Activated CD4-positive, alpha-beta T cell treated with anti-CD3 and anti-CD28 coated beads, Interleukin-2, Interleukin-6, amounts not matched to agents 100 ng/mL and 50 ng/mL, durations not matched to agents 16 hours and 8 hours (primary cell): ENCODE measurements around the gene ARHGEF6.
"Not testable (repeated sequence)": the region's sequence is repeated elsewhere in the genome, so short reads cannot be mapped to it uniquely, and the experiment has no call there.

Source experiments
- DNase-seq: peaks from one replicate; pipeline ENCODE4 v3.0.0-alpha.2; 2020

The ARHGEF6 gene

DNA sequence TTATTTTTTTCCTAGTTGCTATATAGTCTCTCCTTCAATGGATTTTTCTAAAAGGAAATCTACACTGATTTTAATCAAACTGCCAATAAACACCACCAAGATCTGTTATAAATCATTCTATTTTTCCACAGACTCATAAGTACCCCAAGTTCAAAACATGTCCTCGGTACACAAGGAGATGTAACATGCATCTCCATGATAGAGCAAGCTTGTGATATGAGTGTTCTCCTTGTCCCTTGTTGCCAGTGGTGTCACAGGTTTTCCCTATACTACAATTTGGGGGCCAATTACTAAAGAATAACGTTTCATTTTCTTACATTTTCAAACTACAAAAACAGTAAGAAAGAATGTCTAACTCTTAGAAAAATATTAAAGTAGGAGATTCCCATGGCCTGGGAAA, 491 bp downstream of the ARHGEF6 start:
- DNase-seq: peak; percentile 31

DNA sequence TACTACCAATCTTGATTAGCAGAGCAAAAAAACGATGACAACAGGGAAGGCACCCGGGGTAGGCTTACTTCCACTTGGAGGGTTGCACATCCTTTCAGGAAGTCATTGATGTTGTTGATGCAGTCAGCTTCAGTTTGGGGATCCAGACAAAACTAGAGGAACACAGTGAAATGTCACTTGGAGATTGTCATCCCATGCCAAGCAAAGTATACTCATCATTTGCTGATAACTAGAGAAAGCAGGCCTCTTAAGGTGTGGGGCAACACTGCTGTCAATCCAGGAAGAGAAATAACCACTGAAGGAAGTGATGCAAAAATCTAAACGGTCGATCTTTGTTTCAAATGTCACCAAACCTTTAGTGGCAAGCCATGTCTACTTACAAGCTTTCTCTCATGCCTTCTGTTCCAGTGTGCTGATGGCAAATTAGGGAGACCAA, 1.4 kb downstream of the ARHGEF6 start:
- peak; percentile 69 for DNase-seq

DNA sequence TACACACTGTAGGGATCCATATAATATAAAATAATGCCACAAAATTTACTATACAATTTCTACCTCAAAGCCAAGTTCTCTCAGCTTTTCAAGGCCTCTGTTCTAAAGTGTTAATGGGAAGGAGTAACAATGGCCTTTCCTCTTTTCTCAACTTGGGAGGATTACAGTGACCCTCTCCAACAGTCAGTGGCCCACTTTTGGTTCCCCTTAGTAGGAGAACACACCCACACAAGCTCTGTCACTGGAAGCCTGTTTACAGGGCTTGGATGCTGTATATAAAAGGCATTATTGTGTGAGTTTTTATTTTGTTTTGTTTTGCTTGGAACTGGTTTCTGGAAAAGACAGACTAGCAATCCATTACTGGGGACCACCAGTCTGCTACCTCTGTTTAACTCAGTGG, 1.8 kb downstream of the ARHGEF6 start:
- DNase-seq: no peak

DNA sequence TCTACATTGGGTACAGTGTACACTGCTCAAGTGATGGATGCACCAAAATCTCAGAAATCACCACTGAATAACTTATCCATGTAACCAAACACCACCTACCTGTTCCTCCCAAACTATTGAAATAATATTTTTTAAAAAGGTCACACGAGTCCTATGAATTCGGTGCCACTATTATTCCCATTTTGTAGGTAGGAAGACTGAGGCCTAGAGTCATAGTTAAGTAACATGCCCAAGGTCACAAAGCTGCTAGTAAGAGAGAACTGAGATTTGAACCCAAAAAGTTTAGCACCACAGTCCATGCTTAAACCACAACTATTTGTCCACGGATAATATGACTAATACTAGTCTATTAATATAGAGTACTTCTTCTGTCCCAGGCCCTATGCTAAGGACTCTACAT, 2.7 kb downstream of the ARHGEF6 start:
- no peak for DNase-seq

DNA sequence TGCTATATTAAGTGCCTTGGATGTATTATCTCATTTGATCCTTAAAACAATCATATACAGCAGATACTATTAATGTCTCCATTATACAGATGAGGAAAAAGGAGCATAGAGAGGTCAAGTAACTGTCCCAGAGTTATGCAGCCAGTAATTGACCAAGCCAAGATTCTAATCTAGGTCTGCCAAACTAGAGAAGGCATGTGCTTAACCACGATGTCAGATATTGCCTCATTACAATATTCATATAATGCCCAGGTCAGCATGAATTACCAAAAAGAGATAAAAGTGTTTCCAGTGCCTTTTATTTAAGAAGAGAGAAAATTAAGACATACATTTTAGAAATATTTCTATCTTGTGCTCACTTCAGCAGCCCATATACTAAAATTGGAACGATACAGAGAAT, 7.1 kb downstream of the ARHGEF6 start:
- no peak for DNase-seq

DNA sequence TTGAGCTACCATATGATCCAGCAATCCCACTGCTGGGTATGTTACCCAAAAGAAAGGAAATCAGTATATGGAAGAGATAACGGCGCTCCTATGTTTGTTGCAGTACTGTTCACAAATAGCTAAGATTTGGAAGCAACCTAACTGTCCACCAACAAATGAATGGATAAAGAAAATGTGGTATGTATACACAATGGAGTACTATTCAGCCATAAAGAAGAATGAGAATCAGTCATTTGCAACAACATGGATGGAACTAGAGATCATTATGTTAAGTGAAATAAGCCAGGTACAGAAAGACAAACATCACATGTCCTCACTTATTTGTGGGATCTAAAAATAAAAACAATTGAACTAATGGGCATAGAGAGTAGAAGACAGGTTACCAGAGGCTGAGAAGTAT, 8.9 kb downstream of the ARHGEF6 start:
- DNase-seq: not testable (repeated sequence)

DNA sequence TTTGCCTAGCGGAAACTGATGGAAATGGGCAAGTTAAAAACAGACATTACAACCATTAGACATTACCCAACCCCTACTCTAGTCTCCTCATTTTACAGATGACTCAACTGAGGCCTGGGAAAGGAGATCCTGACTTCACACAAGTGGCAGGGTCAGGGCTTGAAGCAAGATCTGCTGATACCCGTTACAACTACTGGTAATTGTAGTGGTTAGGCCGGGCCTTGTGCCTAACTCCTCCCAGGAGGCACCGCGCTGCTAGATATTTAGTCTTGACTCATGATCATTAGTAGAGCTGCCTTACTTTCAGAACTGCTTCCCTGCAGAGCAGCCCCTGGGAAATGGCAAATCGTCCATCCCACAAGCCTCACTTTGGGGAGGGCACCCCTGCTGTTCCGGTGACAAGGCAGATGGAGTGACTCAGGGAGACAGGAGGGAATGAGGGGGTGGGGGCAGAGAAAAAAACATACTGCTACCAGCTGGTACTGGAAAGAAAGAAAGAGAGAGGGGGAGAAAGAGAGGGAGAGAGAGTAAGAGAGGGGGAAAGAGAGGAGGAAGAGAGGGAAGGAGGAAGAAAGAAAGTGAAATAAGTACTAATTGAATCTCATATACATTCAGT, 12.2 kb downstream of the ARHGEF6 start:
- peak; percentile 79 for DNase-seq

DNA sequence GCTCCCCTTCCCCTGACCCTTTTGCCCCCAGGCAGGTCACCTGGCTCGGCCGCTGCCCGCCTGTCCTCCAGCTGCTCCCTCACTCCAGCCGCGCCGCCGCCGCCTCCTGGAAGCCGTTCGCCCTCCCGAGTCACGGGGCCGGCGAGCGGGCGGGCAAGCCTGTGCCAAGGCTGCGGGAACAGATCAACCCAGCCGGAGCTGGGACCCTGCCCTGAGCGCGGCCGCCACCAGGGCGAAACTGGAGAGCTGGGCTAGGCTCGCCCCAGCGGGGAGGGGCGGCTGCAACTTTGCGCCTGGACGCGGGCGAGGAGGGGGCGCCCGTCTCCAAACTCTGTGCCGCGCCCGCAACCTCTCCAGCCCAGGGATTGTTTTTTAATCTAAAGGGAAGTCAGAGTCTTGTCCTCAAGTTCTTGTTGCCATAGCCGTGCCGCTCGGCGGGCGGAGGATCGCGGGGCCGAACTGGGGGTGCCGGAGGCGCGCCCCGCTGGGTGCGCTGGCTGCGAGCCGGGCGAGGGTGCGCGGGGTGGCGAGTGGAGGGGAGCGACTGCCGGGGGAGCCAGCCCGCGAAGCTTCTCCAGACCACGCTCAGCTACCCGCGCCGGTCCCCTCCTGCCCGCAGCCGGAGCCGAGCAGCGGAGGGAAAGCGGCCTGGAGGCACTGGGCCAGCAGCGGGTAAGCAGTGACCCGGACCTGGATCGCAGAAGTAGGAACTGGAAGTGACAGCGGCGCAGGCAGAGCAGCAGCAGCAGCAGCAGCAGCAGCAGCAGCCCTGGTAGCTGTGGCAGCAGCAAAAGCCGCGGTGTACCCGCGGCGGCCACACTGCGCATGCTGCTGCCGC, 13.4 kb downstream of the ARHGEF6 start:
- DNase-seq: peak; percentile 56

DNA sequence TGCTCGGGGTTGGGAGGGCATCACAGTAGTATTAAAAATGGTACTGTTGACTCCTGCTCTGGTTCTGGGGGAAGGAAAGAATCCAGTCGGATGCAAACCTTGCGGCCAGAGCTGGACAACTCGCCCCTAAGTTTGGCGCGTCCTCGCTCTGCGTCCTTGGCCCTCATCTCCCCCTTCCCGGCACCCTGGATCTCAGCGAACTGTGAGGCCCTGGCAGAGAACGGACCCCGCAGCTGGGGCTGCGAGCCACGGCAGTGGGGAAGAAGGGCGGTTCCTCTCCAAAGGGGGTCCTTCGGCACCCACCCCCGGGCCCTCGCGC, 14.0 kb downstream of the ARHGEF6 start:
- DNase-seq: no peak

DNA sequence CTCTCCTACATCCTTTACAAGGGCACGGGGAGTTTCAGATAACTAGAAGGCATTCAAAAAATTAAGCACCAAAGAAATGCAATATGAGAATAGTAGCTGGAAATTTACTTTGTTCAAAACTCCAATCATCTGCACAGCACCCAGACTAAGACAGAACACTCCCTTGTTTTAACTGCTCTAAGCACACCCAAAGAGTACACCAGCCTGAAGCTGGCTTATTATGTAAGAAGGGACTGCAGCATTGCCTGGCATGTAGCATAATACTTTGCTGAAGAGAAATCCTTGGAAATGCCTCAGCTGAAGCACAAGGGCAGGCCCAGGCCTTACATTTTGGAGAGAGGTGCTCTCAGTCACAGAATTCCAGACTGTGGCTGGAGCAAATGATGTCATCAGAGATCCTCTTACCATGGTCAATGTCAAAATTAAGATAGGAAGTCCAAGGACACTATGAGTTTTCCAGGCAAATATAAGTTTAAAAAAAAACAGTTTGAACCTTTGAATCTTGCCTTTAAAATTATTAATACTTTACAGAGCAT, 14.8 kb downstream of the ARHGEF6 start:
- no peak for DNase-seq

DNA sequence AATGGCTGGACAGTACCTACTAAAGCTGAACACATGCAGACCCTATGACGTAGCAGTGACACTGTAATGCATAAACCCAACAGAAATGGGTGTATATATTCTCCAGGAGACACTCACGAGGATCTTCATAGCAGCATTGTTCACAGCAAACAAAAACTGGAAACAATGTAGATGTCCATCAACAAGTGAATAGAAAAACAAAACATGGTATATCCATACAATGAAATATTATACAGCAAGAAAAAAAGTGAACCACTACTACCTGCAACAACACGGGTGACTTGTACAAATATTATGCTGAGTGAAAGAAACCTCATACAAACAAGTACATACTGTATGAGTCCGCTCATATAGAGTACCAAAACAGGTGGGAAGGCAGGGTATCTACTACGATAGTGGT, 16.5 kb downstream of the ARHGEF6 start:
- no peak for DNase-seq

DNA sequence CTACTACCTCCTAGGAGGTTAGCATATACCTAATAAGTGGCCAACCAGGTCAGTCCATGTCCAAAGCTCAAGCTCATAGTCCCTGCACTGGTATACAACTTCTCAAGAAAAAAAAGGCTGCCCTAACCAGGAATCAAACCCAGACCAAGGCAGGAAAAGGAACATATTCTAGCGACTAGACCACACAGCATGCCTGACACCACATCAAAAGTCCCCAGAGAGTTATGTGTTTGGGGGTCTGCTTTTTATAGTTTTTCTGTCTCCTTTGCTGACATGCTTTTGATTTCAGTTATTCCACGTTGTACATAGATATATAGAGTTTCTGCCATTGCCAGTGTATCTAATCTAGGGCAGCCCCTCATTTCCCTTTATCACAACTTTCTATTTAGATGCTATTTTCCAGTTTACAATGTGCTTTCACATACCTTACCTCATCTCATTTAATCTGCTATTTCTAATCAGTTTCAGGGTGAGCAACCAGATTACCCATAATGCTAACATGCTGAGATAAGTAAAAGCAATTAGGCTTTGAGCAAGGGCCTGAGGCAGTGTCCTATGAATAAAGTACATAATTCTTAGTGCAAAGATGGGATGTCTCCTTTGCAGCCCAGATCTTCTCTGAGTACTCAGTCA, 17.8 kb downstream of the ARHGEF6 start:
- no peak for DNase-seq

DNA sequence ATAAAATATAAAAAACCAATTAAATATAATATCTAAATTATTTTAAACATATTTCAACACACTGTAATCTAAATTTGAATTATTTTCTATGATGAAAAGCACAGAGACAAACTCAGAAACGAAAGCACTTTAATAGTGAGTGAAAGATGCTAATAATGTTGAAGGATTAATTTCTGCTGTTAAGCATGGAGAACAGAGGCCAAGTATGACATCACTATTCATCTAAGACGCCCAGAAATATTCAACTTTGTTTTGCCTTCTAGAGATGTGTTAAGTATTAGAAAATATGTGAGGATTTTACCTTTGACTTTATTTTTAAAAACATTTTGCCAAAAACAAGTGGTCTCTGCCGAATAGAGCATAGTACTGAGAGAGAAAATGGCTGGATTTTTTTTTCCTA, 19.3 kb downstream of the ARHGEF6 start:
- DNase-seq: no peak

DNA sequence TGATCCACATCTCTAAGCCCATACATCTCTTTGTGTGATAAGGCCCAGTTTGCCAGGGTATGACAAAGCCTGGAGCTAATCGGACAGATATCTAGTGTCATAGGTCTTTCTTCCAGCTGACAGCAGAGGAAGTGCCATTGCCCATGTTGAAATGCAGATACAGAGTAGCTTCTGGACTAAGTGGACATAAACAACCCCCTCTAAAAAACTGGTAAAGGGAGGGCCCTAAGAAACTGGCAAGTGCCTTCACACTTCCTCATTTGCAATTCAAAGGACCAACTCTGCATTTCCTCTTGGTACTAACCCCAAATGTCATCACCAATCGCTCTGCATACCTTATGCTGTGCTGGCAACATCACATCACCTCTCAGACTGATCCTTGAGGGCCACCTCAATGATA, 20.8 kb downstream of the ARHGEF6 start:
- no peak for DNase-seq

DNA sequence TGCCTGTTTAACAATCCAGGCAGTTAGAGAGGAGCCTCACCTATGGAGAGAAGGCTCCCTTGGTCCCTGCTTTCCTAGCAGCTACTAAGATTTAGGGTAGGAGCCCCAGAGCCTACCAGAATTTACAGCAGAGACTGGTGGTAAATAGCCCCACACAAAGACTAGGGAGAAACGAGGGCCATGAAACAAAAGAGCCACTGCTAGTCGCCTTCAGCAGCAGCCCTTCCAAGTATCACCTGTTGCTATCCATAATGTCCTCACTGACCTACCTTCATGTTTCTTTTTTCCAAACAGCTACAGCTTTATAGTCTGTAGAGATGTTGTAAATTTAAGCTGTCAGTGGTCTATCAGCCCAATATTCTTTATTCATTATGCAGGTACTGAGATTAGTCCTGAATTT, 25.3 kb downstream of the ARHGEF6 start:
- DNase-seq: no peak

DNA sequence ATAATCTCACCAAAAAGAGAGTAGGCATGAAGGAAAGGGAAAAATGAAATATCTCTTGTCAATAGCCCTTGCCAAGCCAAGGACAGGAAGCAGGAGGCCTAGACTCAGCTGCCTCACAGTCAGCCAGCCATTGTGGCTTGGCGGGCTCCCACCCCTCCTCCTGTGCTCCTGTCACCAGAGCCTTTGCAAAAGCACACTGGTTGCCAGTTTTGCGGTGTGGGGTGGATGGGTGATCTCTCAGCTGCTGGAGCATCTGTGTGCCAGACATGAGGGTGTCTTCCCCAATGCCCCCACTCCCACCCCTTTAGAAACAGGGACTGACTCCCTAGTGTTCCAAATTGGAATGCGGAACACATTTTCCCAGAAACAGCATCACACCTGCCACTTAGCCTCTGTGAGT, 26.1 kb downstream of the ARHGEF6 start:
- DNase-seq: no peak

DNA sequence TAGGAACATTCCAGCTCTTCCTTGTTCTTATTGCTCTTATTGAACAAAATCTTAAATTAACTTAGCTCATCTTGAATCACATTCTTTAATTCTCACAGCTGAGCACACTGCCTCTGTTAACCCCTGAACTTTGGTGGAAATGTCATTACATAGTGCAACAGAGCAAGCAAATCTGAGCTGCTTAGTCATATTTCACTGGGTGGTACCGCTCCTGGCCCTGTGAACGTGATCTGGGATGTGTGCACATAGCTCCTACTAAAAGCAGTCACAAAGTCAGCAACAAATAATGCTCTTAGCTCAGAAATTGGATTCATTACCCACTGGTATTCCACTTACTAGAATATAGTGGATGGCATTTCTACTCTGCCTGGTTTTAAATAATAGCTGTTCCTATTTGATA, 27.9 kb downstream of the ARHGEF6 start:
- no peak for DNase-seq

DNA sequence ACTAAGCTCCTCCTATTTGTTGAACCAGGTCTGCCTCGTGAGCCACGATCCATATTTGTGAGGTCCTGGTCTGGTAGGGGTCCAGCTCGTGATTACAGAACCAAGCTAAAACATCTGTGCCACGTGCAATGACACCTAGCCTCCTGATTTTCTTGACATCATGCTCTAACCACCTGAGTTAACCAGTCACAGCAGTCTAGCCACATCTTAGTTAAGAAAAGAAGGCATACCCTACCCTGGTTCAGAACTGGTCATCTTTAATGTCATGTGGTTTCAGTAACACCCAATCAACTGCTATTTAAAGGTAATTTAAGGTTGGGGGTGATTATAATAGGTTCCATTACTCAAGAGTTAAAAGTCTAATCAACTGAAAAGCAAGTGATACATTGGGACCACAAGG, 28.4 kb downstream of the ARHGEF6 start:
- DNase-seq: no peak

DNA sequence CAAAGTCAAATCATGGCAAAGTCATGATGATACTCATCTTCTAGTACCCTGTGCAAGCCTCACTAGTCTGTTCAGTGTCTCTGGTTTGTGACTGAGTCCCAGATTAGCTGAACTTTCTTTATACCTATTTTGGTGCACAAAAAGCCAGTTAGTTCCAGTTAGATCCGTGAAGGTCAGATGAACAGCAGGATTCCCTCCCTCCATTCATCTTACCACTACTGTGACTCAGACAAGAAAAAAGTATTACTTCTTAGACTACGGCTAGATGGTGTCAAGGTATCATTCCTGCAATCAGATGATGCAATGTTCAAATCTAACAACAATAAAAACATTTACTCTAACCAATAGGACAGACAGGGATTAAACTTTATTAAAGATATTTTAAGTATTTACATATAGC, 30.4 kb downstream of the ARHGEF6 start:
- DNase-seq: peak; percentile 48

DNA sequence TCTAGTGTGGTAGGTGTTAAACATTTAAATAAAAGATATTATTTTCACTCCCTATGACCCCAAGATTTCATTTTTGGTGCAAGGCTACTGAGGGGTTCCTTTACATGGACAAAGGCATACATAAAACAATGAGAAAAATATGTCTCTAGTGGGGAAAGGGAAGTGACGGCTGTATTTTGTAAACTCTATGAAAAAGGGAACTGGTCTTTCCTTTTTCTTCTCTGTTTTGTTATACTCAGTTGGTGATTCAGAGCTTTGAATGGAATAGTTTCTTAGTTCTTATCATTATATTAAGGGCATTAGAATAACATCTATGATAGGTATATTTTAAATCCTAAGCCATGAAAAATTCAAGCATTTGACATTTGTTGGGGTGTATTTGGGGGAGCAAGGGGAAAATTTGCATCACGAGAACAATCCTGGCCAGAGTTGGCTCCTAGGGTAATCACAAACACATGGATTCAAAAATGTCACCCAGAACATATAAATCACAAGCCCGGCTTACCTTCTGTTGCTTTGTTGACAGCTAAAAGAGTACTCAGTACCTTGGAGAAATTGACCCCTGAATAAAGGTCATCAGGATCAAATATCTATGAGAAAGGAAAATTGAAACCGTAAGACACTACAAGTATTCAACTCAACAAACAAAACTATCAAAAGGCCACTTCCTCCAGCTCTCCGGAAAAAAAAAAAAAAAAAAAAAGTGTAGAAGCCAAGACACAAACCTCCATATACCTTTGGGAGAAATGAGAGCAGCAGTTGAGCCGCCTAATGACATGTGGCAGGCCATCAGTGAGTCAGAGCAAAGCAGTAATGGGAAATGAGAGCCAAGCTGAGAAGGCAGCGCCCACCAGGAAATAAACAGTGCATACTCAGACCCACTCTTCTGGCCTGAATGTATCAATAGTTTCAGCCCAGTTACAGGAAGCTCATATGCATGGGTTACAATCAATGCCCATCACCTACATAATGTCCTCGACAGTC, 33.4 kb downstream of the ARHGEF6 start:
- DNase-seq: peak; percentile 55

DNA sequence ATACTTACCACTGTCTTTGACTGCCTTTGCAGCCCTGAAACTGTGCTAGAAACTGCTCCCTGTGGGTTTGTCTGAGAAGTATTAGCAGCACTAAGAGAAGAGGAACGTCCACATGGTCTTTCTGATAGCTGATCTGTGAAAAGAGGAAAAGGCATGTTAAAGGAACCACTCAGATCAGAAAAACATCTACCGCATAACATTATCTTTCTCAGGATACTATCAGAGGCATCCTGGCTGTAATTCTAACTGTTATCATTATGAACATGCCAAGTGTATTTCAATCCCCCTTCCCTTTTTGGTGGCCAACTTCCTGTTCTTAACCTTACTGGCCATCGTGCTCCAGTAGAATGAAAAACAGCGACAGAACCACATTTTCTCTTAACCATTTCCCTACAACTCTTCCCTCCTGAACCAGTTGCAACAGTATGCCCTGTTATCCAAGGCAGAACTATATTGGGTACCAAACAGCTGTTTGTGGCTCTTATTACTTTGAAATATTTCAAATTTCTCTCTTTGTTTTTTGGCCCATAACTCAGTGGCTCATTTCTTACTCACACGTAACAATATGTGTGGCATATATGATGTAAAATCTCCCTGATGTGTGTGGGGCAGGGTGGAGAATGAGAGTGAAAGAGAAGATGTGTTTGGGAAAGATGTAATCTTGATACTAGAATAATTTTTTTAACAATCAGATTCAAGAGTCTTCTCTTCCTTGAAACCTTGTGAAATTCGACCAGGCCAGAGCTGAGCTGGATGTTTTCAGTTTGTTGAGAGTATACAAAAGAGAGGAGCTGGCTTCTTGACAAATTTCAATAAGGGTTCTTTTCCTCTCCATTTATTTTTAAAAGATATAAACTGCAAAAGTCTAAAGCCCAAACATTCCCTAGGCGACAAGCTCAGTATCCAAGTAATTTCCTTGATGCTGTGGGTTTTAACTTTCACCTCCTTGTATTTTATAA, 35.2 kb downstream of the ARHGEF6 start:
- no peak for DNase-seq
